Peyer's patch (tissue), 4 donors: ENCODE measurements around the gene PCGF6. TPM values are rescaled to one million over a fixed set of nuclear protein-coding genes. Genes with fewer than 3 reads are reported as not detected.

Experiments used
- DNase-seq, 3 donors: peaks; one replicate each; pipeline ENCODE4 v3.0.0-alpha.2; 2017 to 2019
- H3K27ac ChIP-seq, 4 donors: fragments of 200-600 bp; sonication (generic); one replicate each; pipeline ENCODE4 v1.5.1; 2016 to 2019
- H3K27me3 ChIP-seq, 2 donors: fragments of 200-600 bp; sonication (generic); one replicate each; pipeline ENCODE4 v1.5.1; 2019
- H3K36me3 ChIP-seq, 3 donors: fragments of 200-600 bp; sonication (generic); one replicate each; pipeline ENCODE4 v1.5.1; 2016 to 2019
- H3K4me1 ChIP-seq, 4 donors: fragments of 200-600 bp; sonication (generic); one replicate each; pipeline ENCODE4 v1.5.1; 2016 to 2019
- H3K4me3 ChIP-seq, 4 donors: fragments of 200-600 bp; sonication (generic); 1 replicate in 3 of 4; 2 replicates in 1 of 4; pipeline ENCODE4 v1.5.1; 2016 to 2019; ENCODE audit warnings: mild to moderate bottlenecking in 1 of 4
- H3K9me3 ChIP-seq, 4 donors: fragments of 200-600 bp; sonication (generic); one replicate each; pipeline ENCODE4 v1.5.1; 2016 to 2019; ENCODE audit warnings: mild to moderate bottlenecking in 1 of 4
- CTCF ChIP-seq, 6 experiments: fragments of 450-650 bp in 4 of 6; fragments of 200-600 bp in 2 of 6; sonication (generic) in 1 of 6; IDR thresholded peaks; one replicate each; pipeline ENCODE4 v1.5.1; 2017 to 2019; ENCODE audit warnings: antibody characterized with exemption in 6 of 6, mild to moderate bottlenecking in 3 of 6, moderate library complexity in 1 of 6
- POLR2A ChIP-seq, 2 donors: fragments of 450-650 bp; IDR thresholded peaks; one replicate each; pipeline ENCODE4 v1.5.1; 2017; ENCODE audit warnings: antibody characterized with exemption in 2 of 2, mild to moderate bottlenecking in 2 of 2, moderate library complexity in 2 of 2
- total RNA-seq, 4 donors: library from RNA; depleted of rRNA; stranded (reverse); fragments of >200 nt; gene quantifications; one replicate each; pipeline ENCODE4 v1.1.0, GENCODE V29; 2016

The PCGF6 gene
- total RNA-seq, 4 donors from 2014 or later, result 6.6 to 25.6 (median 10.1) TPM

- H3K4me1 ChIP-seq, result no peaks in the 10 kb centered on the region
- no peaks in the 10 kb centered on the region for H3K9me3 ChIP-seq
- DNase-seq, result no peak
- H3K27me3 ChIP-seq, result no peaks in the 10 kb centered on the region
- H3K27ac ChIP-seq, result no peak overlapping the region
- H3K4me3 ChIP-seq, result no peak overlapping the region
- TF ChIP-seq POLR2A (IDR thresholded peaks at IDR 0.05) (no peak), CTCF (IDR thresholded peaks at IDR 0.05) (no peak)
- H3K36me3 ChIP-seq, result peaks cover 0 to 64% (median 0%) of the 10 kb centered on the region in 3 donors
These were observed 43.3 kb downstream of the PCGF6 start for GRCh38 chr10:103307594-103307993.

GRCh38 chr10:103295374-103296015 is 55.4 kb downstream of the PCGF6 start:
- Histone ChIP-seq H3K4me3 (no peak overlapping the region), H3K4me1 (no peaks in the 10 kb centered on the region), H3K27me3 (no peaks in the 10 kb centered on the region), H3K36me3 (no peaks in the 10 kb centered on the region), H3K27ac (no peak overlapping the region), H3K9me3 (no peaks in the 10 kb centered on the region)
- no peak for DNase-seq
- TF ChIP-seq POLR2A (IDR thresholded peaks at IDR 0.05) (no peak), CTCF (IDR thresholded peaks at IDR 0.05) (no peak)

- no peaks in the 10 kb centered on the region for H3K9me3 ChIP-seq
- no peaks in the 10 kb centered on the region for H3K36me3 ChIP-seq
- TF ChIP-seq CTCF (IDR thresholded peaks at IDR 0.05) (no peak), POLR2A (IDR thresholded peaks at IDR 0.05) (no peak)
- no peak overlapping the region for H3K4me3 ChIP-seq
- H3K4me1 ChIP-seq, result no peaks in the 10 kb centered on the region
- DNase-seq, result no peak
- no peaks in the 10 kb centered on the region for H3K27me3 ChIP-seq
- H3K27ac ChIP-seq, result no peak overlapping the region
These were observed 59.4 kb downstream of the PCGF6 start for GRCh38 chr10:103291588-103291987.

GRCh38 chr10:103287992-103288391 is 62.9 kb downstream of the PCGF6 start:
- Histone ChIP-seq H3K27me3 (no peaks in the 10 kb centered on the region), H3K36me3 (no peaks in the 10 kb centered on the region)
- TF ChIP-seq CTCF (IDR thresholded peaks at IDR 0.05) (no peak), POLR2A (IDR thresholded peaks at IDR 0.05) (no peak)

GRCh38 chr10:103284170-103284569 is 66.8 kb downstream of the PCGF6 start:
- H3K4me3 ChIP-seq, result no peak overlapping the region
- no peaks in the 10 kb centered on the region for H3K36me3 ChIP-seq
- H3K27me3 ChIP-seq, result no peaks in the 10 kb centered on the region
- no peak for DNase-seq
- H3K9me3 ChIP-seq, result no peaks in the 10 kb centered on the region
- TF ChIP-seq POLR2A (IDR thresholded peaks at IDR 0.05), result no peak
- no peak for TF ChIP-seq CTCF (IDR thresholded peaks at IDR 0.05)
- H3K27ac ChIP-seq, result no peak overlapping the region
- no peaks in the 10 kb centered on the region for H3K4me1 ChIP-seq

More at GRCh38 chr10:103287992-103288391, 62.9 kb downstream of the PCGF6 start:
- Histone ChIP-seq H3K9me3 (no peaks in the 10 kb centered on the region), H3K27ac (no peak overlapping the region), H3K4me3 (no peak overlapping the region), H3K4me1 (no peaks in the 10 kb centered on the region)
- DNase-seq, result no peak
